ENCODE results near the gene ATXN1. TPM values are rescaled to one million over a fixed set of nuclear protein-coding genes. Genes with fewer than 3 reads are reported as not detected.

Gene ATXN1
- total RNA-seq, 1 experiment from 2014 or later: 5.6 TPM

- Mint-ChIP-seq H3K27ac (no peak overlapping the region), H3K9me3 (no peaks in the 10 kb centered on the region), H3K36me3 (ENCODE audit: insufficient read depth in 1 of 3, low read depth in 3 of 3) (no peaks in the 10 kb centered on the region), H3K4me1 (peaks cover 9 to 17% of the 10 kb centered on the region in 2 experiments), H3K27me3 (ENCODE audit: low read depth) (no peaks in the 10 kb centered on the region), H3K4me3 (no peak overlapping the region)
- H3K23me2 ChIP-seq (ENCODE audit: insufficient read length, low read depth, low read length, poor library complexity, severe bottlenecking): no peaks in the 10 kb centered on the region
- no peak overlapping the region for H4K8ac ChIP-seq (replicated peaks; ENCODE audit: insufficient read length, low read depth, low read length)
- no peak for TF ChIP-seq CTCF (conservative IDR thresholded peaks at IDR 0.05)
- no peaks in the 10 kb centered on the region for H3K27me3 ChIP-seq (ENCODE audit: insufficient read depth, low read length)
- no peak for DNase-seq
- no peak overlapping the region for H2AFZ ChIP-seq (ENCODE audit: low read length)
- no peak overlapping the region for H4K5ac ChIP-seq (ENCODE audit: insufficient read length, low read depth, low read length)
- no peaks in the 10 kb centered on the region for H4K20me1 ChIP-seq (ENCODE audit: control insufficient read depth, insufficient read depth, insufficient read length)
- H3K23ac ChIP-seq (ENCODE audit: insufficient read length, low read depth, low read length): no peak overlapping the region
- H3K27ac ChIP-seq (ENCODE audit: insufficient read length, low read depth, low read length): no peak overlapping the region
- no peaks in the 10 kb centered on the region for H3K9me3 ChIP-seq (ENCODE audit: control insufficient read depth, low read depth, low read length)
- no peaks in the 10 kb centered on the region for H3K79me1 ChIP-seq (ENCODE audit: insufficient read depth, low read depth, low read length, poor library complexity, severe bottlenecking)
- no peak overlapping the region for H2BK120ac ChIP-seq (ENCODE audit: low read depth, low read length, poor library complexity, severe bottlenecking)
- no peak overlapping the region for H3K56ac ChIP-seq (ENCODE audit: insufficient read length, low read depth, low read length)
- no peak overlapping the region for H3T11ph ChIP-seq (ENCODE audit: low read length)
- no peak overlapping the region for H2BK20ac ChIP-seq (ENCODE audit: low read depth, low read length, poor library complexity, severe bottlenecking)
- no peak overlapping the region for H2BK5ac ChIP-seq (ENCODE audit: insufficient read length, low read length)
- no CpG with 5 or more reads among the region's 3 CpGs for WGBS (ENCODE audit: extremely low coverage, insufficient read length, low lambda C conversion rate)
- H3K4me1 ChIP-seq (ENCODE audit: insufficient read depth, low read length): no peaks in the 10 kb centered on the region; the same call in 1 of the 2 replicates
- no peak overlapping the region for H2AK5ac ChIP-seq (ENCODE audit: insufficient read length, low read length)
- H4K91ac ChIP-seq (ENCODE audit: insufficient read length, low read depth, low read length): no peak overlapping the region
- no peak overlapping the region for H2BK15ac ChIP-seq (ENCODE audit: low read depth, low read length)
- H3K79me2 ChIP-seq (ENCODE audit: insufficient read depth, low read length): no peaks in the 10 kb centered on the region
- no peak overlapping the region for H3K14ac ChIP-seq (ENCODE audit: insufficient read depth, low read length)
- H2BK12ac ChIP-seq (ENCODE audit: insufficient read length, low read depth, low read length): no peak overlapping the region
- H3K4me2 ChIP-seq (ENCODE audit: insufficient read depth, insufficient read length, low read length): no peak overlapping the region
- H3K9ac ChIP-seq (ENCODE audit: extremely low read depth, insufficient read length, low read length): no peak overlapping the region
- no peak overlapping the region for H3K18ac ChIP-seq (ENCODE audit: insufficient read length, low read depth, low read length)
- no peak overlapping the region for H3K4ac ChIP-seq (ENCODE audit: low read depth, low read length)
Measured at GRCh38 chr6:16669227-16669626, 92.0 kb downstream of the ATXN1 start.
